Trophoblast cell (in vitro differentiated cells and primary cell): ENCODE results near the gene PITPNB.

ENCODE experiments used
- DNase-seq, 2 donors: peaks; one replicate each; pipeline ENCODE4 v3.0.0-alpha.2; 2016
- H2AFZ ChIP-seq: 2 replicates; pipeline ENCODE4 v1.6.1; 2013; ENCODE audit warnings: low read length, moderate library complexity, mild to moderate bottlenecking; ENCODE audit not compliant: insufficient read depth, poor library complexity
- H2AK5ac ChIP-seq: 2 replicates; pipeline ENCODE4 v1.6.1; 2013; ENCODE audit warnings: mild to moderate bottlenecking, low read length
- H2BK120ac ChIP-seq: 2 replicates; pipeline ENCODE4 v1.6.1; 2013; ENCODE audit warnings: low read length, mild to moderate bottlenecking, moderate library complexity; ENCODE audit not compliant: insufficient read depth, poor library complexity
- H2BK12ac ChIP-seq: 2 replicates; pipeline ENCODE4 v1.6.1; 2013; ENCODE audit warnings: mild to moderate bottlenecking, low read length, moderate library complexity
- H2BK5ac ChIP-seq: 2 replicates; pipeline ENCODE4 v1.6.1; 2013; ENCODE audit warnings: low read length, low read depth, moderate library complexity, mild to moderate bottlenecking; ENCODE audit not compliant: poor library complexity
- H3K14ac ChIP-seq: 2 replicates; pipeline ENCODE4 v1.6.1; 2013; ENCODE audit warnings: mild to moderate bottlenecking, low read length
- H3K18ac ChIP-seq: 2 replicates; pipeline ENCODE4 v1.6.1; 2013; ENCODE audit warnings: mild to moderate bottlenecking, low read length
- H3K23ac ChIP-seq: 2 replicates; pipeline ENCODE4 v1.6.1; 2013; ENCODE audit warnings: low read length
- H3K27ac ChIP-seq: 2 replicates; pipeline ENCODE4 v1.5.1; 2013; ENCODE audit warnings: low read depth, mild to moderate bottlenecking, inconsistent platforms, low read length, moderate library complexity
- H3K27me3 ChIP-seq: 2 replicates; pipeline ENCODE4 v1.6.1; 2013; ENCODE audit warnings: inconsistent platforms, mild to moderate bottlenecking, low read length, moderate library complexity; ENCODE audit not compliant: insufficient read depth
- H3K36me3 ChIP-seq, 2 experiments: 1 replicate in 1 of 2; 2 replicates in 1 of 2; pipeline ENCODE4 v1.6.1; 2013; ENCODE audit warnings: low read length in 2 of 2, mild to moderate bottlenecking in 2 of 2, moderate library complexity in 1 of 2; ENCODE audit not compliant: insufficient read depth in 2 of 2, control insufficient read depth in 1 of 2
- H3K4ac ChIP-seq: 2 replicates; pipeline ENCODE4 v1.6.1; 2013; ENCODE audit warnings: low read depth, mild to moderate bottlenecking, low read length, moderate library complexity
- H3K4me1 ChIP-seq, 2 experiments: 1 replicate in 1 of 2; 2 replicates in 1 of 2; pipeline ENCODE4 v1.6.1; 2013; ENCODE audit warnings: low read length in 2 of 2, mild to moderate bottlenecking in 2 of 2, moderate library complexity in 1 of 2; ENCODE audit not compliant: insufficient read depth in 2 of 2, control insufficient read depth in 1 of 2
- H3K4me2 ChIP-seq: 2 replicates; pipeline ENCODE4 v1.6.1; 2013; ENCODE audit warnings: inconsistent platforms, mild to moderate bottlenecking, low read length, moderate library complexity
- H3K4me3 ChIP-seq: 2 replicates; pipeline ENCODE4 v1.5.1; 2013; ENCODE audit warnings: mild to moderate bottlenecking, low read depth, low read length, inconsistent platforms
- H3K79me1 ChIP-seq: one replicate; pipeline ENCODE4 v1.6.1; 2013; ENCODE audit warnings: low read length
- H3K79me2 ChIP-seq: 2 replicates; pipeline ENCODE4 v1.6.1; 2013; ENCODE audit warnings: low read length, mild to moderate bottlenecking; ENCODE audit not compliant: control insufficient read depth, insufficient read depth, poor library complexity
- H3K9ac ChIP-seq: 2 replicates; pipeline ENCODE4 v1.6.1; 2013; ENCODE audit warnings: mild to moderate bottlenecking, low read length
- H3K9me3 ChIP-seq: 2 replicates; pipeline ENCODE4 v1.6.1; 2013; ENCODE audit warnings: low read depth, mild to moderate bottlenecking, control low read depth, inconsistent platforms, low read length; ENCODE audit not compliant: insufficient read depth
- H4K12ac ChIP-seq: 2 replicates; pipeline ENCODE4 v1.6.1; 2013; ENCODE audit warnings: low read depth, mild to moderate bottlenecking, low read length, moderate library complexity
- H4K8ac ChIP-seq: 2 replicates; pipeline ENCODE4 v1.6.1; 2013; ENCODE audit warnings: low read depth, mild to moderate bottlenecking, low read length, moderate library complexity
- H4K91ac ChIP-seq: one replicate; pipeline ENCODE4 v1.6.1; 2013; ENCODE audit warnings: low read depth, mild to moderate bottlenecking, low read length, moderate library complexity
- WGBS: extraction: QIAGEN DNeasy Blood & Tissue Kit; methylation state at CpG from one replicate; pipeline ENCODE4 v1.1.7; 2013; ENCODE audit warnings: missing lambda C conversion rate; ENCODE audit not compliant: insufficient read length, insufficient coverage; ENCODE audit errors: extremely low coverage; 5-methylcytosine and 5-hydroxymethylcytosine counted together

Gene PITPNB

DNA sequence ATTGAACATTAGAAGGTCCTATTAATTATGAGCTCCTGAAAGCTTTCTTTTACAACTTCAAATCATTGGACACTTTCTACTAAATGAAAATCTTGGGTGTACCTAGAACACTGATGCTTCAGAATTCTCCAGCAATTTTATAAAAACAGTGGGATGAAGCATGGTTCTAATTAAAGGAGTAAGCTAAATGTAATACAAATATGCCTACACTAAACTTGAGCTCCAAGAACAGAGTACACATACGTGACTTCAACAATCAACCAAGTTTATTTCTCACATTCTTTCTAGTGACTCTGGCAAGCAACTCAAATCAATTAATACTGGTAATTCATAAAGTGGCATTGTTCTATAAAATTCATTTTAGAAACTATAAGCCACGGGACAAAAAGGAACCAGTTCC, 55.5 kb downstream of the PITPNB start:
- H2BK12ac ChIP-seq, result no peak overlapping the region
- no peaks in the 10 kb centered on the region for H3K4me1 ChIP-seq
- no peak overlapping the region for H2BK5ac ChIP-seq
- H3K27me3 ChIP-seq, result no peaks in the 10 kb centered on the region
- WGBS, result no CpG with 5 or more reads among the region's 2 CpGs
- H3K4me2 ChIP-seq, result no peak overlapping the region
- DNase-seq, result no peak
- no peak overlapping the region for H3K18ac ChIP-seq
- peaks cover 10 to 16% of the 10 kb centered on the region in 2 experiments for H3K36me3 ChIP-seq
- no peaks in the 10 kb centered on the region for H3K9me3 ChIP-seq
- no peak overlapping the region for H4K91ac ChIP-seq
- no peak overlapping the region for H4K8ac ChIP-seq
- H3K27ac ChIP-seq, result no peak overlapping the region
- no peak overlapping the region for H3K4ac ChIP-seq
- no peak overlapping the region for H2AK5ac ChIP-seq
- H3K9ac ChIP-seq, result no peak overlapping the region
- H3K4me3 ChIP-seq, result no peak overlapping the region
- no peaks in the 10 kb centered on the region for H3K79me2 ChIP-seq
- no peaks in the 10 kb centered on the region for H3K79me1 ChIP-seq
- no peak overlapping the region for H2AFZ ChIP-seq
- H3K14ac ChIP-seq, result no peak overlapping the region
- H3K23ac ChIP-seq, result no peak overlapping the region
- H2BK120ac ChIP-seq, result no peak overlapping the region
- no peak overlapping the region for H4K12ac ChIP-seq

DNA sequence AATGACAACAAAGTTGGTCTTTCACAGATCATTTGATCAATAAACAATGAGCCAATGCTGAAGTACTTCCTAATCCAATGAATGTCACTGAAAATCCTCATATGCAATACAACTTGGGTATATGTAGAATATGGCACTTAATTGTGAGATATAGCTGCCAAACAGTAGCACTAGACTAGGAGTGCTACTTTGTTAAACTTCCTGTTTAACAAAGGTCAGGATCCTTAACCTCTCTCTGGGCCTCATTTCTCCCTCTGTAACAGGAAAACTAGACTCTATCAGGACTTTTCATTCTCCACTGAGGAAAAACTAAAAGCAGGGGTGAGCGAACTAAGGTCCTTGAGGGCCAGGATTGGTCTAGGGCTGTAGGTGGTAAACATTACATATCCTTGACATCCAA, 56.1 kb downstream of the PITPNB start:
- Histone ChIP-seq H4K12ac (no peak overlapping the region), H2BK5ac (no peak overlapping the region), H3K4me3 (no peak overlapping the region), H3K36me3 (peaks cover 10 to 16% of the 10 kb centered on the region in 2 experiments), H3K79me1 (no peaks in the 10 kb centered on the region), H3K18ac (no peak overlapping the region), H3K4me2 (no peak overlapping the region), H4K91ac (no peak overlapping the region), H2BK120ac (no peak overlapping the region), H3K4me1 (no peaks in the 10 kb centered on the region), H2AK5ac (no peak overlapping the region), H3K79me2 (no peaks in the 10 kb centered on the region), H4K8ac (no peak overlapping the region), H2AFZ (no peak overlapping the region), H2BK12ac (no peak overlapping the region), H3K27me3 (no peaks in the 10 kb centered on the region), H3K9me3 (no peaks in the 10 kb centered on the region), H3K23ac (no peak overlapping the region), H3K4ac (no peak overlapping the region), H3K14ac (no peak overlapping the region), H3K27ac (no peak overlapping the region), H3K9ac (no peak overlapping the region)
- no CpG with 5 or more reads among the region's 1 CpG for WGBS
- no peak for DNase-seq

DNA sequence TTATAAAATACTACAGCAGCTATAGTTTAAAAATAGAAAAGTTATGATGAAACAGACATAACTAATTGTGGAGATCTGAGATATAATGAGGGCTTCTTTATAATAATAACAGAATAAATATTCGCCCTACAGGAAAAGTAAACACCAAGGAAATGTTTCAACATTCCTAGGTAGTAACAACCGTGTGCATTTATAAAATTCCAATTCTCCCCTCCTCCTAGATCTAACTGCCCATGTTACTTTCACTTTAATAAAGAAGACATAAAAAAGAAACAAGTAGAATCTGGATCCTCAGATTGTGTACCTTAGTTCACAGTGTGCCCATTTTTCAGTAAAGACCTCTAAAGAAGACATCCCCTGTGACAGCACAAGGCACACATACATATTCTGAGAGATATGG, 59.7 kb downstream of the PITPNB start:
- WGBS, result no CpG with 5 or more reads among the region's 2 CpGs
- no peak overlapping the region for H3K4ac ChIP-seq
- H3K23ac ChIP-seq, result no peak overlapping the region
- H2BK5ac ChIP-seq, result no peak overlapping the region
- H3K9ac ChIP-seq, result no peak overlapping the region
- no peak for DNase-seq
- H3K27me3 ChIP-seq, result no peaks in the 10 kb centered on the region
- no peak overlapping the region for H2BK120ac ChIP-seq
- no peak overlapping the region for H4K12ac ChIP-seq
- H3K36me3 ChIP-seq, result peaks cover 25 to 36% of the 10 kb centered on the region in 2 experiments
- no peaks in the 10 kb centered on the region for H3K79me2 ChIP-seq
- no peak overlapping the region for H2AK5ac ChIP-seq
- H3K9me3 ChIP-seq, result no peaks in the 10 kb centered on the region
- H4K8ac ChIP-seq, result no peak overlapping the region
- no peak overlapping the region for H4K91ac ChIP-seq
- no peak overlapping the region for H3K4me2 ChIP-seq
- H3K4me1 ChIP-seq, result peaks cover 4 to 5% of the 10 kb centered on the region in 2 experiments
- H2AFZ ChIP-seq, result no peak overlapping the region
- H3K79me1 ChIP-seq, result no peaks in the 10 kb centered on the region
- H3K14ac ChIP-seq, result no peak overlapping the region
- H2BK12ac ChIP-seq, result no peak overlapping the region
- no peak overlapping the region for H3K18ac ChIP-seq
- H3K4me3 ChIP-seq, result no peak overlapping the region
- no peak overlapping the region for H3K27ac ChIP-seq

DNA sequence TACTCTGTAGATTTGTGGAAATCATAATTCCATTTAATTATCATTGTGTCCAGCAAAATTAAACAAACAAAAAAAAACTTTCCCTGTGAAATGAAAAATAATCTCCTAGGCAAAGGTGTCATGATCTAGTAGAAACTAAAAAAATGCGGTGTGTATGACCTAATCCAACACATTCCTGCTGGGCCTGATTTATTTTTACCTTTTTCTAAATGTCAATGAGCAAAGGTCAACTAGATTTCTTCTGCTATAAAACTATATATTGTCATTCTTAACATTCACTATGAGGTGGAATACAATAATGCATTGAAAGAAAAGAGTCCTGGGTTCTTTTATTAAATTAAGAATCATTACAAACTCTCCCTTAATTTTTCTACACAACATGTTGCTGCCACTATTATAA, 60.4 kb downstream of the PITPNB start:
- Histone ChIP-seq H2AK5ac (no peak overlapping the region), H3K79me2 (no peaks in the 10 kb centered on the region), H2AFZ (no peak overlapping the region), H3K36me3 (peaks cover 25 to 36% of the 10 kb centered on the region in 2 experiments), H3K4ac (no peak overlapping the region), H4K12ac (no peak overlapping the region), H3K4me3 (no peak overlapping the region), H3K9ac (no peak overlapping the region), H3K27ac (no peak overlapping the region), H3K27me3 (no peaks in the 10 kb centered on the region), H3K9me3 (no peaks in the 10 kb centered on the region), H3K14ac (no peak overlapping the region), H3K23ac (no peak overlapping the region), H3K18ac (no peak overlapping the region), H2BK12ac (no peak overlapping the region), H2BK120ac (no peak overlapping the region), H2BK5ac (no peak overlapping the region), H4K8ac (no peak overlapping the region), H3K79me1 (no peaks in the 10 kb centered on the region), H3K4me1 (peaks cover 4 to 5% of the 10 kb centered on the region in 2 experiments), H4K91ac (no peak overlapping the region), H3K4me2 (no peak overlapping the region)
- DNase-seq, result no peak
- WGBS, result no CpG with 5 or more reads among the region's 1 CpG
